PC-3 (cell line): ENCODE measurements around the gene FAM163A. TPM values are rescaled to one million over a fixed set of nuclear protein-coding genes. Genes with fewer than 3 reads are reported as not detected.
"Not testable (repeated sequence)": the region's sequence is repeated elsewhere in the genome, so short reads cannot be mapped to it uniquely, and the experiment has no call there.

Source experiments
- ATAC-seq: fragments of 200-7000 bp; cut with Tn5 transposase; 2 replicates; pipeline ENCODE4 v1.9.1; 2020; ENCODE audit warnings: mild to moderate bottlenecking, moderate library complexity
- BruUV-seq: library from RNA; stranded (reverse); fragments of 400-500 nt; replicated peaks from 2 replicates; lab custom pipeline; 2021; lab: Mats Ljungman, UMichigan
- CTCF ChIA-PET: fragments of 300-600 bp; sonication (Branson Sonifier 250); formaldehyde crosslinking; loops from one replicate; lab custom pipeline; 2022; ENCODE audit warnings: antibody characterized with exemption; lab: Charles Lee
- POLR2A ChIA-PET: fragments of 300-600 bp; sonication (Branson Sonifier 250); formaldehyde crosslinking; loops from one replicate; lab custom pipeline; 2022; ENCODE audit warnings: antibody characterized with exemption; ENCODE audit not compliant: unreplicated experiment; lab: Charles Lee
- DNase-seq: peaks from one replicate; pipeline ENCODE4 v3.0.0-alpha.2; 2015
- H2AFZ ChIP-seq: fragments of 300-600 bp; sonication (generic); 2 replicates; pipeline ENCODE4 v1.6.0; 2016; ENCODE audit warnings: antibody characterized with exemption, low read length
- H3F3A ChIP-seq: fragments of 300-600 bp; sonication (generic); one replicate; pipeline ENCODE4 v1.6.0; 2017; ENCODE audit warnings: antibody characterized with exemption, low read length, control low read depth, mild to moderate bottlenecking; ENCODE audit not compliant: unreplicated experiment
- H3K27ac ChIP-seq: fragments of 300-600 bp; sonication (generic); 2 replicates; pipeline ENCODE4 v1.5.1; 2016; ENCODE audit warnings: mild to moderate bottlenecking, low read length
- H3K27me3 ChIP-seq: fragments of 300-600 bp; sonication (generic); 2 replicates; pipeline ENCODE4 v1.6.1; 2016; ENCODE audit warnings: low read length, mixed read lengths
- H3K36me3 ChIP-seq: fragments of 300-600 bp; sonication (generic); 2 replicates; pipeline ENCODE4 v1.6.1; 2016; ENCODE audit warnings: low read depth, mixed run types, low read length, mixed read lengths
- H3K4me1 ChIP-seq: fragments of 300-600 bp; sonication (generic); 2 replicates; pipeline ENCODE4 v1.5.1; 2016; ENCODE audit warnings: low read length; ENCODE audit not compliant: insufficient read depth
- H3K4me2 ChIP-seq: fragments of 300-600 bp; sonication (generic); 2 replicates; pipeline ENCODE4 v1.6.0; 2016; ENCODE audit warnings: low read length
- H3K4me3 ChIP-seq: fragments of 300-600 bp; sonication (generic); 2 replicates; pipeline ENCODE4 v1.5.1; 2016; ENCODE audit warnings: mild to moderate bottlenecking, low read length, mixed read lengths
- H3K79me2 ChIP-seq: fragments of 300-600 bp; sonication (generic); 2 replicates; pipeline ENCODE4 v1.6.1; 2017; ENCODE audit warnings: low read length, mixed read lengths
- H3K9ac ChIP-seq: fragments of 300-600 bp; sonication (generic); 2 replicates; pipeline ENCODE4 v1.6.0; 2016; ENCODE audit warnings: mild to moderate bottlenecking, low read length
- H3K9me2 ChIP-seq: fragments of 300-600 bp; sonication (generic); replicated peaks from 2 replicates; pipeline ENCODE4 v1.6.1; 2016; ENCODE audit warnings: mixed run types, low read length, mixed read lengths
- H3K9me3 ChIP-seq: fragments of 300-600 bp; sonication (generic); 2 replicates; pipeline ENCODE4 v1.6.1; 2016; ENCODE audit warnings: low read length, mixed read lengths
- H4K20me1 ChIP-seq: fragments of 300-600 bp; sonication (generic); 2 replicates; pipeline ENCODE4 v1.6.1; 2016; ENCODE audit warnings: low read length, mixed read lengths
- CTCF ChIP-seq: fragments of 300-600 bp; sonication (generic); conservative IDR thresholded peaks from 2 replicates; pipeline ENCODE4 v1.5.1; 2017; ENCODE audit warnings: antibody characterized with exemption, low read depth, mild to moderate bottlenecking, low read length
- EZH2 ChIP-seq: fragments of 300-600 bp; sonication (generic); IDR thresholded peaks from one replicate; pipeline ENCODE4 v1.6.1; 2017; ENCODE audit warnings: antibody characterized with exemption, mild to moderate bottlenecking, low read length; ENCODE audit not compliant: unreplicated experiment
- EZH2phosphoT487 ChIP-seq: fragments of 300-600 bp; sonication (generic); IDR thresholded peaks from 2 replicates; pipeline ENCODE4 v1.6.1; 2018; ENCODE audit warnings: mild to moderate bottlenecking, antibody characterized with exemption, low read length, borderline replicate concordance
- intact Hi-C: fragments of 100-400 bp; cut with micrococcal nuclease; formaldehyde crosslinking; loops from 2 replicates; pipeline ENCODE4 v1.9.0; 2023
- total RNA-seq: library from RNA; depleted of rRNA; stranded (reverse); fragments of >200 nt; gene quantifications from 2 replicates; pipeline ENCODE4 v1.2.3, GENCODE V29; 2014

Gene FAM163A
- total RNA-seq, 1 experiment from 2014 or later, result not detected

- DNase-seq (no peak), ATAC-seq (no peak)
- Histone ChIP-seq H3K9me3 (no peaks in the 10 kb centered on the region), H3F3A (no peaks in the 10 kb centered on the region), H3K4me3 (no peak overlapping the region), H3K79me2 (no peaks in the 10 kb centered on the region), H3K9ac (no peak overlapping the region), H3K27ac (no peak overlapping the region), H3K27me3 (no peaks in the 10 kb centered on the region), H2AFZ (no peak overlapping the region), H3K36me3 (no peaks in the 10 kb centered on the region), H3K4me2 (no peak overlapping the region), H4K20me1 (no peaks in the 10 kb centered on the region), H3K9me2 (no peaks in the 10 kb centered on the region), H3K4me1 (no peaks in the 10 kb centered on the region)
- BruUV-seq, result no TSS peak
- intact Hi-C loops, result no loop called here
- CTCF ChIA-PET, result no interaction called here
- TF ChIP-seq CTCF, result no peak
- TF ChIP-seq EZH2phosphoT487, result no peak
- no peak for TF ChIP-seq EZH2
- POLR2A ChIA-PET, result no interaction called here
Measured at GRCh38 chr1:179800481-179800880, 57.4 kb downstream of the FAM163A start.

GRCh38 chr1:179803104-179803503, 60.0 kb downstream of the FAM163A start:
- DNase-seq (no peak), ATAC-seq (no peak)
- Histone ChIP-seq H3K79me2 (no peaks in the 10 kb centered on the region), H3K4me2 (no peak overlapping the region), H3F3A (no peaks in the 10 kb centered on the region), H3K9ac (no peak overlapping the region), H4K20me1 (no peaks in the 10 kb centered on the region), H3K36me3 (no peaks in the 10 kb centered on the region), H3K27me3 (no peaks in the 10 kb centered on the region), H3K27ac (no peak overlapping the region), H3K9me2 (no peaks in the 10 kb centered on the region), H2AFZ (no peak overlapping the region), H3K4me3 (no peak overlapping the region), H3K4me1 (no peaks in the 10 kb centered on the region), H3K9me3 (no peaks in the 10 kb centered on the region)
- intact Hi-C loops, result no loop called here
- TF ChIP-seq EZH2 (no peak), CTCF (no peak), EZH2phosphoT487 (no peak)
- no TSS peak for BruUV-seq
- ChIA-PET POLR2A (no interaction called here), CTCF (no interaction called here)

- CTCF ChIA-PET, result no interaction called here
Measured at GRCh38 chr1:179803918-179804317, 60.8 kb downstream of the FAM163A start.

GRCh38 chr1:179804417-179804816, 61.3 kb downstream of the FAM163A start:
- H3K27me3 ChIP-seq, intact Hi-C loops, H3K4me1 ChIP-seq, POLR2A ChIA-PET, H3K9me3 ChIP-seq, H2AFZ ChIP-seq, H3K9me2 ChIP-seq, H3F3A ChIP-seq, H4K20me1 ChIP-seq, H3K4me3 ChIP-seq, ATAC-seq, H3K4me2 ChIP-seq, H3K27ac ChIP-seq, H3K79me2 ChIP-seq, BruUV-seq, H3K9ac ChIP-seq, DNase-seq, CTCF ChIA-PET, H3K36me3 ChIP-seq: not testable (repeated sequence)

More at GRCh38 chr1:179803918-179804317, 60.8 kb downstream of the FAM163A start:
- Histone ChIP-seq H4K20me1 (no peaks in the 10 kb centered on the region), H3K27me3 (no peaks in the 10 kb centered on the region), H2AFZ (no peak overlapping the region), H3K9me3 (no peaks in the 10 kb centered on the region), H3K9ac (no peak overlapping the region), H3K9me2 (no peaks in the 10 kb centered on the region), H3F3A (no peaks in the 10 kb centered on the region), H3K79me2 (no peaks in the 10 kb centered on the region), H3K36me3 (no peaks in the 10 kb centered on the region), H3K4me2 (no peak overlapping the region), H3K4me1 (no peaks in the 10 kb centered on the region), H3K27ac (no peak overlapping the region), H3K4me3 (no peak overlapping the region)
- ATAC-seq, result no peak
- BruUV-seq, result no TSS peak
- intact Hi-C loops, result no loop called here
- no peak for DNase-seq
- POLR2A ChIA-PET, result no interaction called here
- TF ChIP-seq CTCF (no peak), EZH2phosphoT487 (no peak), EZH2 (no peak)
